Lower leg skin (tissue), 3 donors: Measurements from ENCODE around the gene INPP4B.

Experiments used
- POLR2A ChIP-seq, 2 donors: fragments of 450-650 bp; IDR thresholded peaks; one replicate each; pipeline ENCODE4 v1.6.1; 2016 to 2017; ENCODE audit warnings: antibody characterized with exemption in 2 of 2, mild to moderate bottlenecking in 1 of 2, moderate library complexity in 1 of 2
- TF ChIP-seq, protein P1 (sequence below), 3 donors: fragments of 450-650 bp; IDR thresholded peaks; one replicate each; pipeline ENCODE4 v1.5.1; 2016; ENCODE audit warnings: antibody characterized with exemption in 3 of 3, mild to moderate bottlenecking in 3 of 3, moderate library complexity in 2 of 3

- TF ChIP-seq, protein P1, sequence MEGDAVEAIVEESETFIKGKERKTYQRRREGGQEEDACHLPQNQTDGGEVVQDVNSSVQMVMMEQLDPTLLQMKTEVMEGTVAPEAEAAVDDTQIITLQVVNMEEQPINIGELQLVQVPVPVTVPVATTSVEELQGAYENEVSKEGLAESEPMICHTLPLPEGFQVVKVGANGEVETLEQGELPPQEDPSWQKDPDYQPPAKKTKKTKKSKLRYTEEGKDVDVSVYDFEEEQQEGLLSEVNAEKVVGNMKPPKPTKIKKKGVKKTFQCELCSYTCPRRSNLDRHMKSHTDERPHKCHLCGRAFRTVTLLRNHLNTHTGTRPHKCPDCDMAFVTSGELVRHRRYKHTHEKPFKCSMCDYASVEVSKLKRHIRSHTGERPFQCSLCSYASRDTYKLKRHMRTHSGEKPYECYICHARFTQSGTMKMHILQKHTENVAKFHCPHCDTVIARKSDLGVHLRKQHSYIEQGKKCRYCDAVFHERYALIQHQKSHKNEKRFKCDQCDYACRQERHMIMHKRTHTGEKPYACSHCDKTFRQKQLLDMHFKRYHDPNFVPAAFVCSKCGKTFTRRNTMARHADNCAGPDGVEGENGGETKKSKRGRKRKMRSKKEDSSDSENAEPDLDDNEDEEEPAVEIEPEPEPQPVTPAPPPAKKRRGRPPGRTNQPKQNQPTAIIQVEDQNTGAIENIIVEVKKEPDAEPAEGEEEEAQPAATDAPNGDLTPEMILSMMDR (IDR thresholded peaks at IDR 0.05), result no peak
- TF ChIP-seq POLR2A (IDR thresholded peaks at IDR 0.05), result no peak
Measured at GRCh38 chr4:142686081-142686480, 160.0 kb downstream of the INPP4B start.
